Upper lobe of right lung (tissue), 1 donor: ENCODE measurements around the gene ZMPSTE24. TPM values are rescaled to one million over a fixed set of nuclear protein-coding genes. Genes with fewer than 3 reads are reported as not detected.
"Not testable (repeated sequence)": the region's sequence is repeated elsewhere in the genome, so short reads cannot be mapped to it uniquely, and the experiment has no call there.

Source experiments
- ATAC-seq: fragments of 200-7000 bp; cut with Tn5 transposase; one replicate; pipeline ENCODE4 v1.9.1; 2020; ENCODE audit warnings: mild to moderate bottlenecking, moderate library complexity
- DNase-seq: peaks from one replicate; pipeline ENCODE4 v3.0.0-alpha.2; 2020
- H3K27ac ChIP-seq: fragments of 200-600 bp; one replicate; pipeline ENCODE4 v1.8.0; 2022
- H3K27me3 ChIP-seq: fragments of 200-600 bp; one replicate; pipeline ENCODE4 v1.8.0; 2022; ENCODE audit warnings: mild to moderate bottlenecking
- H3K36me3 ChIP-seq: fragments of 200-600 bp; one replicate; pipeline ENCODE4 v1.8.0; 2022
- H3K4me1 ChIP-seq: fragments of 200-600 bp; one replicate; pipeline ENCODE4 v1.8.0; 2022
- H3K4me3 ChIP-seq: fragments of 200-600 bp; one replicate; pipeline ENCODE4 v1.8.0; 2022; ENCODE audit warnings: mild to moderate bottlenecking
- H3K9me3 ChIP-seq: fragments of 200-600 bp; one replicate; pipeline ENCODE4 v1.8.0; 2022
- CTCF ChIP-seq: fragments of 200-600 bp; IDR thresholded peaks from one replicate; pipeline ENCODE4 v1.8.0; 2022; ENCODE audit warnings: antibody characterized with exemption
- intact Hi-C: fragments of 100-400 bp; cut with DNase I; formaldehyde crosslinking; loops from one replicate; pipeline ENCODE4 v1.11.0; 2022
- total RNA-seq: library from RNA; stranded (reverse); fragmentation: NEBNext Ultra II Directional; extraction: Animal tissue kit (Norgen Biotek cat#: 25700); gene quantifications from one replicate; pipeline ENCODE4 v1.2.1, GENCODE V29; 2021
- donor health status: DM: no; HTN: yes; CAD: no; lungs with severe emphysema.

Gene ZMPSTE24
- total RNA-seq, 1 donor from 2014 or later = 39.9 TPM

GRCh38 chr1:40332695-40333094 is 74.7 kb downstream of the ZMPSTE24 start:
- Histone ChIP-seq H3K27me3 (no peaks in the 10 kb centered on the region), H3K36me3 (no peaks in the 10 kb centered on the region), H3K4me3 (no peak overlapping the region), H3K27ac (no peak overlapping the region), H3K9me3 (no peaks in the 10 kb centered on the region), H3K4me1 (no peaks in the 10 kb centered on the region)
- TF ChIP-seq CTCF = no peak
- ATAC-seq = no peak
- no peak for DNase-seq
- intact Hi-C loops = no loop called here

GRCh38 chr1:40337443-40337842 is 79.4 kb downstream of the ZMPSTE24 start:
- no peak for TF ChIP-seq CTCF
- H3K4me3 ChIP-seq = no peak overlapping the region
- no peak for DNase-seq
- intact Hi-C loops = no loop called here
- no peaks in the 10 kb centered on the region for H3K27me3 ChIP-seq
- H3K9me3 ChIP-seq = no peaks in the 10 kb centered on the region
- H3K27ac ChIP-seq = no peak overlapping the region
- ATAC-seq = no peak
- H3K36me3 ChIP-seq = no peaks in the 10 kb centered on the region
- no peaks in the 10 kb centered on the region for H3K4me1 ChIP-seq

- intact Hi-C loops = no loop called here
- Histone ChIP-seq H3K4me3 (peak overlapping the region; percentile 9), H3K9me3 (no peaks in the 10 kb centered on the region), H3K27ac (peak overlapping the region; percentile 63), H3K4me1 (no peaks in the 10 kb centered on the region), H3K27me3 (no peaks in the 10 kb centered on the region), H3K36me3 (no peaks in the 10 kb centered on the region)
- peak; percentile 96 for ATAC-seq
- peak; percentile 97 for TF ChIP-seq CTCF
- peak; percentile 90 for DNase-seq
Measured at GRCh38 chr1:40338745-40339419, 80.8 kb downstream of the ZMPSTE24 start.

- no peaks in the 10 kb centered on the region for H3K9me3 ChIP-seq
- no peak overlapping the region for H3K4me3 ChIP-seq
- H3K4me1 ChIP-seq = no peaks in the 10 kb centered on the region
- H3K27ac ChIP-seq = peak overlapping the region; percentile 18
- TF ChIP-seq CTCF = no peak
- ATAC-seq (peak; percentile 57), DNase-seq (no peak)
- intact Hi-C loops = loop anchor here (5.0 kb wide), 1 partner anchor 187 kb away; no protein-coding TSS in a partner anchor
- H3K36me3 ChIP-seq = no peaks in the 10 kb centered on the region
- H3K27me3 ChIP-seq = no peaks in the 10 kb centered on the region
Measured at GRCh38 chr1:40339420-40340323, 81.6 kb downstream of the ZMPSTE24 start.

- TF ChIP-seq CTCF = no peak
- Histone ChIP-seq H3K4me1 (no peaks in the 10 kb centered on the region), H3K27me3 (no peaks in the 10 kb centered on the region), H3K9me3 (no peaks in the 10 kb centered on the region), H3K27ac (no peak overlapping the region), H3K4me3 (no peak overlapping the region), H3K36me3 (no peaks in the 10 kb centered on the region)
- DNase-seq = no peak
- intact Hi-C loops = loop anchor here (5.0 kb wide), 1 partner anchor 189 kb away; no protein-coding TSS in a partner anchor
- no peak for ATAC-seq
Measured at GRCh38 chr1:40341491-40342380, 83.7 kb downstream of the ZMPSTE24 start.

- ATAC-seq, H3K36me3 ChIP-seq, DNase-seq, H3K4me3 ChIP-seq, H3K27me3 ChIP-seq, H3K27ac ChIP-seq, H3K4me1 ChIP-seq, H3K9me3 ChIP-seq: not testable (repeated sequence)
- intact Hi-C loops = loop anchor here (5.0 kb wide), 1 partner anchor 190 kb away; no protein-coding TSS in a partner anchor
Measured at GRCh38 chr1:40342381-40342717, 84.3 kb downstream of the ZMPSTE24 start.
